Natural killer cell (primary cell): ENCODE data around the gene PRR7. TPM values are rescaled to one million over a fixed set of nuclear protein-coding genes. Genes with fewer than 3 reads are reported as not detected.

ENCODE experiments used
- ATAC-seq, 3 donors: fragments of 150-1000 bp in 2 of 3; fragments of 200-7000 bp in 1 of 3; cut with Tn5 transposase; 1 replicate in 1 of 3; 2 replicates in 2 of 3; pipeline ENCODE4 v1.10.0; 2021; ENCODE audit warnings: mild to moderate bottlenecking in 2 of 3, moderate library complexity in 2 of 3
- DNase-seq, 2 donors: peaks; one replicate each; pipeline versions ENCODE4 v3.0.0 to v3.0.0-alpha.2; 2013 to 2021; ENCODE audit warnings: mixed read lengths in 1 of 2
- H3K27ac ChIP-seq: one replicate; pipeline ENCODE4 v1.5.1; 2013; ENCODE audit warnings: mild to moderate bottlenecking, low read length
- H3K27me3 ChIP-seq: one replicate; pipeline ENCODE4 v1.6.1; 2013; ENCODE audit warnings: low read length; ENCODE audit not compliant: control insufficient read depth, insufficient read depth
- H3K36me3 ChIP-seq: one replicate; pipeline ENCODE4 v1.6.1; 2013; ENCODE audit warnings: low read length; ENCODE audit not compliant: control insufficient read depth, insufficient read depth
- H3K4me1 ChIP-seq: one replicate; pipeline ENCODE4 v1.6.1; 2013; ENCODE audit warnings: low read length; ENCODE audit not compliant: control insufficient read depth, insufficient read depth
- H3K4me3 ChIP-seq: one replicate; pipeline ENCODE4 v1.5.1; 2013; ENCODE audit warnings: low read length
- H3K9me3 ChIP-seq: one replicate; pipeline ENCODE4 v1.6.1; 2013; ENCODE audit warnings: low read length; ENCODE audit not compliant: control insufficient read depth, insufficient read depth
- H3K27ac Mint-ChIP-seq, 2 donors: one replicate each; pipeline ENCODE4 v1.8.0; 2022; ENCODE audit warnings: mild to moderate bottlenecking in 2 of 2, mixed read lengths in 2 of 2, moderate library complexity in 1 of 2
- H3K27me3 Mint-ChIP-seq, 2 donors: one replicate each; pipeline ENCODE4 v1.8.0; 2022; ENCODE audit warnings: low read depth in 2 of 2, mixed read lengths in 2 of 2
- H3K36me3 Mint-ChIP-seq: one replicate; pipeline ENCODE4 v1.8.0; 2022; ENCODE audit warnings: mixed read lengths
- H3K4me1 Mint-ChIP-seq, 2 donors: one replicate each; pipeline ENCODE4 v1.8.0; 2022; ENCODE audit warnings: mixed read lengths in 2 of 2
- H3K4me3 Mint-ChIP-seq: one replicate; pipeline ENCODE4 v1.8.0; 2022; ENCODE audit warnings: mild to moderate bottlenecking, moderate library complexity, mixed read lengths
- H3K9me3 Mint-ChIP-seq, 2 donors: one replicate each; pipeline ENCODE4 v1.8.0; 2022; ENCODE audit warnings: mixed read lengths in 2 of 2
- CTCF ChIP-seq: fragments of 200-600 bp; IDR thresholded peaks from one replicate; pipeline ENCODE4 v1.8.0; 2022; ENCODE audit warnings: antibody characterized with exemption
- WGBS: methylation state at CpG from one replicate; pipeline ENCODE4 v1.1.7; 2013; ENCODE audit warnings: missing lambda C conversion rate; ENCODE audit not compliant: insufficient coverage; 5-methylcytosine and 5-hydroxymethylcytosine counted together
- intact Hi-C: fragments of 100-400 bp; cut with micrococcal nuclease; formaldehyde crosslinking; loops from one replicate; pipeline ENCODE4 v1.14.2; 2022
- total RNA-seq, 4 donors: library from RNA; stranded (reverse); fragments of 120-200 nt in 1 of 4; gene quantifications; one replicate each; pipeline versions ENCODE4 v1.2.3 to v1.2.4, GENCODE V29; 2013 to 2022

The PRR7 gene
- total RNA-seq, 3 donors from 2014 or later (not counting 1 experiment from before 2014, with no cell fraction given), result 21.6 to 27.9 (median 23.3) TPM

- TF ChIP-seq CTCF, result no peak
- Mint-ChIP-seq H3K4me3 (peak overlapping the region; percentile 72), H3K27ac (peak overlapping the region; percentile 62 to 84), H3K4me1 (peaks cover 35 to 42% of the 10 kb centered on the region in 2 donors), H3K27me3 (peaks cover 13 to 17% of the 10 kb centered on the region in 2 donors), H3K36me3 (no peaks in the 10 kb centered on the region), H3K9me3 (no peaks in the 10 kb centered on the region)
- intact Hi-C loops, result loop anchor here (1.0 kb wide), 1 partner anchor 12 kb away; no protein-coding TSS in a partner anchor
- Histone ChIP-seq H3K27me3 (peaks cover 22% of the 10 kb centered on the region), H3K4me3 (peak overlapping the region; percentile 2), H3K4me1 (peaks cover 50% of the 10 kb centered on the region), H3K27ac (no peak overlapping the region), H3K9me3 (no peaks in the 10 kb centered on the region), H3K36me3 (no peaks in the 10 kb centered on the region)
- ATAC-seq (no peak), DNase-seq (peak in 1 of 2 donors; percentile 86)
- 27% methylated on average over 49 of the region's 49 CpGs for WGBS
Observed at GRCh38 chr5:177402271-177403043, 44.2 kb upstream of the PRR7 start.

- Histone ChIP-seq H3K27me3 (peaks cover 22% of the 10 kb centered on the region), H3K27ac (no peak overlapping the region), H3K9me3 (no peaks in the 10 kb centered on the region), H3K4me3 (peak overlapping the region; percentile 2), H3K4me1 (peaks cover 50% of the 10 kb centered on the region), H3K36me3 (no peaks in the 10 kb centered on the region)
- peak; percentile 31 to 50 (median 43) for ATAC-seq
- no peaks in the 10 kb centered on the region for H3K36me3 Mint-ChIP-seq
- DNase-seq, result peak; percentile 50 to 85
- intact Hi-C loops, result loop anchor here (1.0 kb wide), 1 partner anchor 13 kb away; no protein-coding TSS in a partner anchor
- no peak for TF ChIP-seq CTCF
- peaks cover 35 to 42% of the 10 kb centered on the region in 2 donors for H3K4me1 Mint-ChIP-seq
- no peaks in the 10 kb centered on the region for H3K9me3 Mint-ChIP-seq
- peaks cover 13 to 17% of the 10 kb centered on the region in 2 donors for H3K27me3 Mint-ChIP-seq
- H3K27ac Mint-ChIP-seq, result peak overlapping the region; percentile 62 to 84
- H3K4me3 Mint-ChIP-seq, result peak overlapping the region; percentile 72
- WGBS, result 2% methylated on average over 61 of the region's 61 CpGs
Observed at GRCh38 chr5:177403102-177403791, 43.4 kb upstream of the PRR7 start.

GRCh38 chr5:177403792-177404640 lies 42.6 kb upstream of the PRR7 start:
- Histone ChIP-seq H3K27ac (peak overlapping the region; percentile 51), H3K27me3 (peaks cover 22% of the 10 kb centered on the region), H3K4me1 (peaks cover 51% of the 10 kb centered on the region), H3K9me3 (no peaks in the 10 kb centered on the region), H3K4me3 (peak overlapping the region; percentile 36), H3K36me3 (no peaks in the 10 kb centered on the region)
- H3K9me3 Mint-ChIP-seq, result no peaks in the 10 kb centered on the region
- under 1% methylated on average over 93 of the region's 93 CpGs for WGBS
- peak; percentile 66 for TF ChIP-seq CTCF
- no peaks in the 10 kb centered on the region for H3K36me3 Mint-ChIP-seq
- intact Hi-C loops, result loop anchor here (1.0 kb wide), 4 partner anchors 14 to 97 kb away; partner anchors contain the start of gene GRK6
- peaks cover 13 to 17% of the 10 kb centered on the region in 2 donors for H3K27me3 Mint-ChIP-seq
- peaks cover 37 to 45% of the 10 kb centered on the region in 2 donors for H3K4me1 Mint-ChIP-seq
- peak overlapping the region; percentile 62 to 84 for H3K27ac Mint-ChIP-seq
- ATAC-seq (peak; percentile 80 to 91 (median 81)), DNase-seq (peak; percentile 81 to 94)
- H3K4me3 Mint-ChIP-seq, result peak overlapping the region; percentile 72
